ENCODE results near the gene APLF. TPM values are rescaled to one million over a fixed set of nuclear protein-coding genes. Genes with fewer than 3 reads are reported as not detected.

Gene APLF
- total RNA-seq, 4 donors from 2014 or later: 2.9 to 28.5 (median 8.1) TPM

- Histone ChIP-seq H3K27me3 (no peaks in the 10 kb centered on the region), H3K4me3 (no peak overlapping the region), H3K4me1 (no peaks in the 10 kb centered on the region), H3K36me3 (no peaks in the 10 kb centered on the region), H3K27ac (no peak overlapping the region), H3K9me3 (peaks cover 16 to 17% of the 10 kb centered on the region in 2 donors)
- WGBS, 2 donors (ENCODE audit: low coverage in 1 of 2): 72 to 86% methylated on average over 3 of the region's 3 CpGs
- intact Hi-C loops (cut with DNase I; ENCODE audit: low total_unique reads) (no loop called here), in situ Hi-C loops (cut with MboI; ENCODE audit: low pct_ligation_motif_present in 1 of 4, low pct_unique_long_range_greater_than_20kb in 1 of 4, low sequenced_read_pairs in 3 of 4) (no loop called here)
- no peak for DNase-seq
- TF ChIP-seq, protein P1, sequence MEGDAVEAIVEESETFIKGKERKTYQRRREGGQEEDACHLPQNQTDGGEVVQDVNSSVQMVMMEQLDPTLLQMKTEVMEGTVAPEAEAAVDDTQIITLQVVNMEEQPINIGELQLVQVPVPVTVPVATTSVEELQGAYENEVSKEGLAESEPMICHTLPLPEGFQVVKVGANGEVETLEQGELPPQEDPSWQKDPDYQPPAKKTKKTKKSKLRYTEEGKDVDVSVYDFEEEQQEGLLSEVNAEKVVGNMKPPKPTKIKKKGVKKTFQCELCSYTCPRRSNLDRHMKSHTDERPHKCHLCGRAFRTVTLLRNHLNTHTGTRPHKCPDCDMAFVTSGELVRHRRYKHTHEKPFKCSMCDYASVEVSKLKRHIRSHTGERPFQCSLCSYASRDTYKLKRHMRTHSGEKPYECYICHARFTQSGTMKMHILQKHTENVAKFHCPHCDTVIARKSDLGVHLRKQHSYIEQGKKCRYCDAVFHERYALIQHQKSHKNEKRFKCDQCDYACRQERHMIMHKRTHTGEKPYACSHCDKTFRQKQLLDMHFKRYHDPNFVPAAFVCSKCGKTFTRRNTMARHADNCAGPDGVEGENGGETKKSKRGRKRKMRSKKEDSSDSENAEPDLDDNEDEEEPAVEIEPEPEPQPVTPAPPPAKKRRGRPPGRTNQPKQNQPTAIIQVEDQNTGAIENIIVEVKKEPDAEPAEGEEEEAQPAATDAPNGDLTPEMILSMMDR (IDR thresholded peaks at IDR 0.05): no peak
- TF ChIP-seq EP300 (IDR thresholded peaks at IDR 0.05; ENCODE audit: low read depth): no peak
- TF ChIP-seq POLR2A (IDR thresholded peaks at IDR 0.05): no peak
- TF ChIP-seq POLR2AphosphoS5 (IDR thresholded peaks at IDR 0.05): no peak
Measured at GRCh38 chr2:68604077-68604476, 136.7 kb downstream of the APLF start.

DNA sequence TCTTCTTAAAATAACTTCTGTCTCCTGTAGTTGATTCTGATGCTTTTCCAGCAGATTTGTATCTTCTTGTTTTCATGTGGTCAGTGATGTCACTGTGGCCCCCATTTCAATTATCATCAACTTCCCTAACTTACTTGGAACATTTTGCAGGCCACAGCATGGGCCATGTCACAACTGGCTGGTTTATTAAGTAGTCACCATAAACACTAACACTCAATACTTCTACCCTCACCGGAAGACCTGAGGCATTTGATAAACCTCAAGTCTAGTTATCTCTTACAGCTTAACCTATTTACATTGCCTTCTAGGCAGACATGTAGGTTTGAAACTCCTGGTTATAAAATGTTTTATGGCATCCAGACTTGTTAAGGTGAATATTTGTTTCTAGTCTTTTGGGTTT lies 138.6 kb downstream of the APLF start:
- WGBS, 2 donors (ENCODE audit: low coverage in 1 of 2): 87 to 100% methylated on average over 1 of the region's 1 CpG
- Histone ChIP-seq H3K4me1 (no peaks in the 10 kb centered on the region), H3K9me3 (peaks cover 16 to 25% of the 10 kb centered on the region in 2 donors), H3K36me3 (no peaks in the 10 kb centered on the region), H3K27ac (no peak overlapping the region), H3K4me3 (no peak overlapping the region), H3K27me3 (no peaks in the 10 kb centered on the region)
- TF ChIP-seq EP300 (IDR thresholded peaks at IDR 0.05; ENCODE audit: low read depth) (no peak), POLR2AphosphoS5 (IDR thresholded peaks at IDR 0.05) (no peak), POLR2A (IDR thresholded peaks at IDR 0.05) (no peak)
- TF ChIP-seq, protein P1 (IDR thresholded peaks at IDR 0.05): no peak
- intact Hi-C loops (cut with DNase I; ENCODE audit: low total_unique reads): no loop called here
- in situ Hi-C loops (cut with MboI; ENCODE audit: low pct_ligation_motif_present in 1 of 4, low pct_unique_long_range_greater_than_20kb in 1 of 4, low sequenced_read_pairs in 3 of 4): no loop called here
- no peak for DNase-seq

GRCh38 chr2:68606759-68607158 lies 139.4 kb downstream of the APLF start:
- Histone ChIP-seq H3K9me3 (peaks cover 12 to 20% of the 10 kb centered on the region in 2 donors), H3K27ac (no peak overlapping the region), H3K4me1 (no peaks in the 10 kb centered on the region), H3K4me3 (no peak overlapping the region), H3K27me3 (no peaks in the 10 kb centered on the region), H3K36me3 (no peaks in the 10 kb centered on the region)
- TF ChIP-seq POLR2A (IDR thresholded peaks at IDR 0.05) (no peak), POLR2AphosphoS5 (IDR thresholded peaks at IDR 0.05) (no peak), EP300 (IDR thresholded peaks at IDR 0.05; ENCODE audit: low read depth) (no peak)
- TF ChIP-seq, protein P1 (IDR thresholded peaks at IDR 0.05): no peak
- in situ Hi-C loops (cut with MboI; ENCODE audit: low pct_ligation_motif_present in 1 of 4, low pct_unique_long_range_greater_than_20kb in 1 of 4, low sequenced_read_pairs in 3 of 4): no loop called here
- no peak for DNase-seq
- WGBS, 2 donors (ENCODE audit: low coverage in 1 of 2): 60 to 86% methylated on average over 1 to 4 of the region's 4 CpGs
- intact Hi-C loops (cut with DNase I; ENCODE audit: low total_unique reads): no loop called here

DNA sequence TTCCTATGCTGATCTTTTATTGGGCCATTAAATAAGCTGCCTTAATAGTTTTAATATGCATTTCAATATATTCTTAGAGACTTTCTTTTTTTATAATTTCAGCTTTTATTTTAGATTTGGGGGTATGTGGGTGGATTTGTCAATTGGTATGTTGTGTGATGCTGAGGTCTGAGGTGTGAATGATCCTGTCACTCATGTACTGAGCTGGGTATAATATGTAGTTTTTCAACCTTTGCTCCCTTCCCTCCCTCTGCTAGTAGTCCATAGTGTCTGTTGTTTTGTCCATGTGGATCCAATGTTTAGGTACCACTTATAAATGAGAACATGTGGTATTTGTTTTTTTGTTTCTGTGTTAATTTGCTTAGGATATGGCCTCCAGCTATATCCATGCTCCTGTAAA lies 140.5 kb downstream of the APLF start:
- intact Hi-C loops (cut with DNase I; ENCODE audit: low total_unique reads): no loop called here
- in situ Hi-C loops (cut with MboI; ENCODE audit: low pct_ligation_motif_present in 1 of 4, low pct_unique_long_range_greater_than_20kb in 1 of 4, low sequenced_read_pairs in 3 of 4): no loop called here
- H3K4me1 ChIP-seq: no peaks in the 10 kb centered on the region
- no peaks in the 10 kb centered on the region for H3K27me3 ChIP-seq
- DNase-seq: no peak
- peaks cover 8 to 12% of the 10 kb centered on the region in 2 donors for H3K9me3 ChIP-seq
- H3K4me3 ChIP-seq: no peak overlapping the region
- TF ChIP-seq EP300 (IDR thresholded peaks at IDR 0.05; ENCODE audit: low read depth) (no peak), POLR2A (IDR thresholded peaks at IDR 0.05) (no peak), POLR2AphosphoS5 (IDR thresholded peaks at IDR 0.05) (no peak)
- TF ChIP-seq, protein P1 (IDR thresholded peaks at IDR 0.05): no peak
- H3K36me3 ChIP-seq: no peaks in the 10 kb centered on the region
- no peak overlapping the region for H3K27ac ChIP-seq
